Measurements from ENCODE around the gene RGPD3.
"Not testable (repeated sequence)": the region's sequence is repeated elsewhere in the genome, so short reads cannot be mapped to it uniquely, and the experiment has no call there.

DNA sequence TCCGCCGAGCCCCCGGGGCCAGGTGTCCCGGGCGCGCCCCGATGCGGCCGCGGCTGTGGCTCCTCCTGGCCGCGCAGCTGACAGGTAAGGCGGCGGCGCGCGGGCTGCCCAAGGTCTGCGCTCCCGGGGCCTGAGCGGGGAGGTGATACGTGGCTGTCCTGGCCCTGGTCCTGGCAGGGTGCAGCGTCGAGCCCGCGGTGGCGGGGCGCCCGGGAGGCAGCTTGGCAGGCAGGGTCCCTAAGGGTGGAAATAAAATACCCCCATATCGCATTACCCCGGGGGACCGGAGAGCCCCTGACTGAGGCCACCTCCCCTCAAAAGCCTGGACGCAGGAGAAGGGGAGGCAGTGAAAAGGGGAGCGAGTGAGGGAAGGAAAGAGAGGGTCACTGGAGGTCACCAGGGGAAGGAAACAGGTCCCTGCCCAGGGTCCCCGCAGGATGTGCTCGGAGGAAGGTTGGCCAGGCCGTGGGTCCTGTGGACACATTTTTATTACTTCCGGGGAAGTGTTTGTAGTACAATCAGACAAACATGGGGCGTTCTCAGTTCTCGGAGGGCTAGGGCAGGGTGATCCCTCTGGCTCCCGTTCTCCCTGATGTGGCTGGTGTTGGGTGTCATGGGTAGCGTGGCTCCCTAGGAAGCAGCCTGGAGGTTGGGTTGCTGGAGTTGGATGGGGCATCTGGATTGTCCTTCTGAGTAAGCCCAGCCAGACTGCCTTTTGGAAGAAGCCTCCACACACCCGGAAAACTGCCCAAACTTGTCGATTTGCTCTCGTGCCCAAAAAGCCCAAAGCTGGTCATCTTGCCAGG is 19.4 kb upstream of the RGPD3 start:
- TF ChIP-seq ZFX (IDR thresholded peaks at IDR 0.05; ENCODE audit: borderline replicate concordance): not testable (repeated sequence)
- TF ChIP-seq, protein P1, sequence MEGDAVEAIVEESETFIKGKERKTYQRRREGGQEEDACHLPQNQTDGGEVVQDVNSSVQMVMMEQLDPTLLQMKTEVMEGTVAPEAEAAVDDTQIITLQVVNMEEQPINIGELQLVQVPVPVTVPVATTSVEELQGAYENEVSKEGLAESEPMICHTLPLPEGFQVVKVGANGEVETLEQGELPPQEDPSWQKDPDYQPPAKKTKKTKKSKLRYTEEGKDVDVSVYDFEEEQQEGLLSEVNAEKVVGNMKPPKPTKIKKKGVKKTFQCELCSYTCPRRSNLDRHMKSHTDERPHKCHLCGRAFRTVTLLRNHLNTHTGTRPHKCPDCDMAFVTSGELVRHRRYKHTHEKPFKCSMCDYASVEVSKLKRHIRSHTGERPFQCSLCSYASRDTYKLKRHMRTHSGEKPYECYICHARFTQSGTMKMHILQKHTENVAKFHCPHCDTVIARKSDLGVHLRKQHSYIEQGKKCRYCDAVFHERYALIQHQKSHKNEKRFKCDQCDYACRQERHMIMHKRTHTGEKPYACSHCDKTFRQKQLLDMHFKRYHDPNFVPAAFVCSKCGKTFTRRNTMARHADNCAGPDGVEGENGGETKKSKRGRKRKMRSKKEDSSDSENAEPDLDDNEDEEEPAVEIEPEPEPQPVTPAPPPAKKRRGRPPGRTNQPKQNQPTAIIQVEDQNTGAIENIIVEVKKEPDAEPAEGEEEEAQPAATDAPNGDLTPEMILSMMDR (IDR thresholded peaks at IDR 0.05): not testable (repeated sequence)

All from 22Rv1 (cell line).